Kidney epithelial cell (primary cell): Measurements from ENCODE around the gene AGBL3. TPM values are rescaled to one million over a fixed set of nuclear protein-coding genes. Genes with fewer than 3 reads are reported as not detected.
"Not testable (repeated sequence)": the region's sequence is repeated elsewhere in the genome, so short reads cannot be mapped to it uniquely, and the experiment has no call there.

Source experiments
- DNase-seq: peaks from one replicate; pipeline ENCODE4 v3.0.0-alpha.2; 2010; ENCODE audit warnings: low read depth
- H3K27me3 ChIP-seq: 2 replicates; pipeline ENCODE4 v1.6.0; 2011; ENCODE audit warnings: low read length; ENCODE audit not compliant: control insufficient read depth, insufficient read depth
- H3K36me3 ChIP-seq: 2 replicates; pipeline ENCODE4 v1.5.1; 2011; ENCODE audit warnings: low read length; ENCODE audit not compliant: control insufficient read depth, insufficient read depth
- H3K4me3 ChIP-seq: 2 replicates; pipeline ENCODE4 v1.5.1; 2011; ENCODE audit warnings: low read depth, mild to moderate bottlenecking, control low read depth, low read length
- CTCF ChIP-seq: IDR thresholded peaks from 2 replicates; pipeline ENCODE4 v1.5.1; 2011; ENCODE audit warnings: mild to moderate bottlenecking, moderate library complexity, low read length, control low read depth, inconsistent platforms; ENCODE audit not compliant: insufficient read depth, poor library complexity, severe bottlenecking
- total RNA-seq: library from RNA; depleted of rRNA; stranded (reverse); fragments of >200 nt; gene quantifications from 2 replicates; pipeline ENCODE4 v1.2.3, GENCODE V29; 2015

The AGBL3 gene
- total RNA-seq, 1 donor from 2014 or later, result 1.6 TPM

- TF ChIP-seq CTCF, result no peak
- Histone ChIP-seq H3K4me3 (no peak overlapping the region), H3K36me3 (no peaks in the 10 kb centered on the region), H3K27me3 (no peaks in the 10 kb centered on the region)
- no peak for DNase-seq
These were observed 15.3 kb downstream of the AGBL3 start for GRCh38 chr7:135001390-135002165.

- Histone ChIP-seq H3K27me3 (no peaks in the 10 kb centered on the region), H3K36me3 (no peaks in the 10 kb centered on the region), H3K4me3 (no peak overlapping the region)
- DNase-seq, result no peak
- no peak for TF ChIP-seq CTCF
These were observed 25.9 kb downstream of the AGBL3 start for GRCh38 chr7:135012229-135012628.

- TF ChIP-seq CTCF, result no peak
- Histone ChIP-seq H3K4me3 (no peak overlapping the region), H3K36me3 (no peaks in the 10 kb centered on the region), H3K27me3 (no peaks in the 10 kb centered on the region)
- DNase-seq, result no peak
These were observed 37.3 kb downstream of the AGBL3 start for GRCh38 chr7:135023622-135024021.

GRCh38 chr7:135035252-135035651 is 48.9 kb downstream of the AGBL3 start:
- no peak for TF ChIP-seq CTCF
- no peak for DNase-seq
- no peak overlapping the region for H3K4me3 ChIP-seq
- H3K27me3 ChIP-seq, result no peaks in the 10 kb centered on the region
- H3K36me3 ChIP-seq, result no peaks in the 10 kb centered on the region

GRCh38 chr7:135067017-135067416 is 80.7 kb downstream of the AGBL3 start:
- H3K27me3 ChIP-seq, H3K36me3 ChIP-seq, DNase-seq, H3K4me3 ChIP-seq: not testable (repeated sequence)

GRCh38 chr7:135074096-135074495 is 87.8 kb downstream of the AGBL3 start:
- DNase-seq, result no peak
- no peak for TF ChIP-seq CTCF
- Histone ChIP-seq H3K36me3 (no peaks in the 10 kb centered on the region), H3K27me3 (no peaks in the 10 kb centered on the region), H3K4me3 (no peak overlapping the region)
